K562 (cell line): ENCODE data around the gene RPL15. TPM values are rescaled to one million over a fixed set of nuclear protein-coding genes. Genes with fewer than 3 reads are reported as not detected.
A peak's percentile ranks its signal among the peaks of the same experiment; 100 is the strongest.

Experiments used
- ARNT ChIP-seq, 2 experiments: fragments of 450-650 bp; IDR thresholded peaks; 2 replicates each; pipeline ENCODE4 v1.6.1; 2016; ENCODE audit warnings: mild to moderate bottlenecking in 1 of 2
- ATF7 ChIP-seq: fragments of 450-650 bp; IDR thresholded peaks from 2 replicates; pipeline ENCODE4 v1.7.1; 2014; ENCODE audit warnings: mild to moderate bottlenecking, moderate library complexity
- CTBP1 ChIP-seq: fragments of 450-650 bp; IDR thresholded peaks from 2 replicates; pipeline ENCODE4 v1.6.1; 2016; ENCODE audit warnings: borderline replicate concordance
- E2F1 ChIP-seq: sonication (generic); formaldehyde crosslinking; IDR thresholded peaks from 2 replicates; pipeline ENCODE4 v1.8.1; 2023; ENCODE audit warnings: mild to moderate bottlenecking, missing genetic modification reagents, moderate library complexity
- KLF13 ChIP-seq: fragments of 450-650 bp; IDR thresholded peaks from 2 replicates; pipeline ENCODE4 v1.6.1; 2016; ENCODE audit warnings: missing genetic modification characterization, low read depth, mild to moderate bottlenecking, missing compliant biosample characterization, moderate library complexity, borderline replicate concordance
- MEIS2 ChIP-seq: fragments of 450-650 bp; IDR thresholded peaks from 2 replicates; pipeline ENCODE4 v1.6.1; 2014; ENCODE audit warnings: mild to moderate bottlenecking; ENCODE audit not compliant: partially characterized antibody
- PKNOX1 ChIP-seq: fragments of 450-650 bp; IDR thresholded peaks from 2 replicates; pipeline ENCODE4 v1.6.1; 2016
- POU5F1 ChIP-seq: fragments of 150-350 bp; IDR thresholded peaks from 2 replicates; pipeline ENCODE4 v1.6.1; 2014; ENCODE audit warnings: borderline replicate concordance, low read length, low read depth, mild to moderate bottlenecking; ENCODE audit not compliant: partially characterized antibody
- RCOR1 ChIP-seq, 2 experiments: IDR thresholded peaks; 2 replicates each; pipeline ENCODE4 v1.6.1; 2012; ENCODE audit warnings: low read depth in 2 of 2, low read length in 2 of 2, borderline replicate concordance in 1 of 2, improper control_type of control experiment in 1 of 2
- STAT5A ChIP-seq: IDR thresholded peaks from 2 replicates; pipeline ENCODE4 v1.6.1; 2012; ENCODE audit warnings: low read length, inconsistent platforms, borderline replicate concordance
- TGIF2 ChIP-seq: sonication (generic); formaldehyde crosslinking; IDR thresholded peaks from 2 replicates; pipeline ENCODE4 v1.8.1; 2022; ENCODE audit warnings: mild to moderate bottlenecking, missing genetic modification reagents, moderate library complexity
- THAP7 ChIP-seq: fragments of 250-450 bp; sonication (Bioruptor Pico); IDR thresholded peaks from 2 replicates; pipeline ENCODE4 v1.5.0; 2021
- ZNF830 ChIP-seq: fragments of 250-450 bp; sonication (Bioruptor Pico); IDR thresholded peaks from 2 replicates; pipeline ENCODE4 v1.5.0; 2021; ENCODE audit warnings: mild to moderate bottlenecking
- polyA plus RNA-seq, 8 experiments: library from polyadenylated mRNA; depleted of rRNA in 4 of 8; stranded (reverse) in 5 of 8; unstranded in 3 of 8; fragments of >200 nt; fragmentation: Nextera tagmentation in 2 of 8; fragmentation: Illumina TruSeq in 1 of 8; extraction: Ambion mirVana in 2 of 8; extraction: Trizol in 1 of 8; gene quantifications; 2 replicates each; pipeline versions ENCODE4 v1.2.1 to v1.2.3, GENCODE V29; 2011 to 2014; ENCODE audit warnings: inconsistent platforms in 1 of 8, missing spikeins in 1 of 8
- total RNA-seq, 7 experiments: library from RNA; depleted of rRNA in 6 of 7; stranded (reverse); fragments of >200 nt in 6 of 7; fragmentation: Illumina TruSeq in 2 of 7; extraction: Trizol in 2 of 7; gene quantifications; 2 replicates each; pipeline versions ENCODE4 v1.2.1 to v1.2.3, GENCODE V29; 2011 to 2021; ENCODE audit warnings: low replicate concordance in 1 of 7
- TF ChIP-seq, protein P1 (sequence below): fragments of 200-600 bp; sonication (generic); IDR thresholded peaks from one replicate; pipeline ENCODE4 v1.6.1; 2012; ENCODE audit warnings: mild to moderate bottlenecking, low read depth, low read length, inconsistent platforms

RPL15 gene
- total and polyA plus RNA-seq, 9 of the 15 experiments (the other 6 are each of a cell fraction or from before 2014, with no cell fraction given), result 2,393 to 8,850 (median 3,928) TPM

DNA sequence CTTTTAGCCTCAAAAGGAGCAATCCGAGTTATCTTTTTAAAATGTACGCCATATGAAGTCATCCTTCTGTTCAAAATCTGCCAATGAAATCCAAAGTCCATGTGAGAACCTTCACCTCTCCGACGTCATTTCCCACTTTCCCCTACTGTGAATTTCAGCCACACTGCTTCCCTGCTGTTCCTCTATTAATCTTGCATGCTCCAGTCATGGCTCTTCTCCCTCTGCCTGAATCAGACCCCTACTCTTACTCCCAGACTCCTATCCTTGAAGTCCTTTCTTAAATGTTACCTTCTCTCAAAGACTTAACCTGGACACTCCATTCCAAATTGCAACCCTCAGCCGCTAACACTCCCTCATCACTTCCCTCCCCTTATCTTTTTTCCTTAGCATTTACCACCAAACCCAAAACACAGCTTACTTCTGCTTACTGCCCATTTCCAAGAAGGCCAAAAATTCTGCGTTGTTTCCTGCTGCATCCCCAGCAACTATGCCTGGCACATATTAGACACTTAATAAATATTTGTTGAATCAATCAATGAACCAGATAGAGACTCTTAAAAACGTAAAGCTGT is 1.3 kb upstream of the RPL15 start (continued):
- TF ChIP-seq, protein P1, sequence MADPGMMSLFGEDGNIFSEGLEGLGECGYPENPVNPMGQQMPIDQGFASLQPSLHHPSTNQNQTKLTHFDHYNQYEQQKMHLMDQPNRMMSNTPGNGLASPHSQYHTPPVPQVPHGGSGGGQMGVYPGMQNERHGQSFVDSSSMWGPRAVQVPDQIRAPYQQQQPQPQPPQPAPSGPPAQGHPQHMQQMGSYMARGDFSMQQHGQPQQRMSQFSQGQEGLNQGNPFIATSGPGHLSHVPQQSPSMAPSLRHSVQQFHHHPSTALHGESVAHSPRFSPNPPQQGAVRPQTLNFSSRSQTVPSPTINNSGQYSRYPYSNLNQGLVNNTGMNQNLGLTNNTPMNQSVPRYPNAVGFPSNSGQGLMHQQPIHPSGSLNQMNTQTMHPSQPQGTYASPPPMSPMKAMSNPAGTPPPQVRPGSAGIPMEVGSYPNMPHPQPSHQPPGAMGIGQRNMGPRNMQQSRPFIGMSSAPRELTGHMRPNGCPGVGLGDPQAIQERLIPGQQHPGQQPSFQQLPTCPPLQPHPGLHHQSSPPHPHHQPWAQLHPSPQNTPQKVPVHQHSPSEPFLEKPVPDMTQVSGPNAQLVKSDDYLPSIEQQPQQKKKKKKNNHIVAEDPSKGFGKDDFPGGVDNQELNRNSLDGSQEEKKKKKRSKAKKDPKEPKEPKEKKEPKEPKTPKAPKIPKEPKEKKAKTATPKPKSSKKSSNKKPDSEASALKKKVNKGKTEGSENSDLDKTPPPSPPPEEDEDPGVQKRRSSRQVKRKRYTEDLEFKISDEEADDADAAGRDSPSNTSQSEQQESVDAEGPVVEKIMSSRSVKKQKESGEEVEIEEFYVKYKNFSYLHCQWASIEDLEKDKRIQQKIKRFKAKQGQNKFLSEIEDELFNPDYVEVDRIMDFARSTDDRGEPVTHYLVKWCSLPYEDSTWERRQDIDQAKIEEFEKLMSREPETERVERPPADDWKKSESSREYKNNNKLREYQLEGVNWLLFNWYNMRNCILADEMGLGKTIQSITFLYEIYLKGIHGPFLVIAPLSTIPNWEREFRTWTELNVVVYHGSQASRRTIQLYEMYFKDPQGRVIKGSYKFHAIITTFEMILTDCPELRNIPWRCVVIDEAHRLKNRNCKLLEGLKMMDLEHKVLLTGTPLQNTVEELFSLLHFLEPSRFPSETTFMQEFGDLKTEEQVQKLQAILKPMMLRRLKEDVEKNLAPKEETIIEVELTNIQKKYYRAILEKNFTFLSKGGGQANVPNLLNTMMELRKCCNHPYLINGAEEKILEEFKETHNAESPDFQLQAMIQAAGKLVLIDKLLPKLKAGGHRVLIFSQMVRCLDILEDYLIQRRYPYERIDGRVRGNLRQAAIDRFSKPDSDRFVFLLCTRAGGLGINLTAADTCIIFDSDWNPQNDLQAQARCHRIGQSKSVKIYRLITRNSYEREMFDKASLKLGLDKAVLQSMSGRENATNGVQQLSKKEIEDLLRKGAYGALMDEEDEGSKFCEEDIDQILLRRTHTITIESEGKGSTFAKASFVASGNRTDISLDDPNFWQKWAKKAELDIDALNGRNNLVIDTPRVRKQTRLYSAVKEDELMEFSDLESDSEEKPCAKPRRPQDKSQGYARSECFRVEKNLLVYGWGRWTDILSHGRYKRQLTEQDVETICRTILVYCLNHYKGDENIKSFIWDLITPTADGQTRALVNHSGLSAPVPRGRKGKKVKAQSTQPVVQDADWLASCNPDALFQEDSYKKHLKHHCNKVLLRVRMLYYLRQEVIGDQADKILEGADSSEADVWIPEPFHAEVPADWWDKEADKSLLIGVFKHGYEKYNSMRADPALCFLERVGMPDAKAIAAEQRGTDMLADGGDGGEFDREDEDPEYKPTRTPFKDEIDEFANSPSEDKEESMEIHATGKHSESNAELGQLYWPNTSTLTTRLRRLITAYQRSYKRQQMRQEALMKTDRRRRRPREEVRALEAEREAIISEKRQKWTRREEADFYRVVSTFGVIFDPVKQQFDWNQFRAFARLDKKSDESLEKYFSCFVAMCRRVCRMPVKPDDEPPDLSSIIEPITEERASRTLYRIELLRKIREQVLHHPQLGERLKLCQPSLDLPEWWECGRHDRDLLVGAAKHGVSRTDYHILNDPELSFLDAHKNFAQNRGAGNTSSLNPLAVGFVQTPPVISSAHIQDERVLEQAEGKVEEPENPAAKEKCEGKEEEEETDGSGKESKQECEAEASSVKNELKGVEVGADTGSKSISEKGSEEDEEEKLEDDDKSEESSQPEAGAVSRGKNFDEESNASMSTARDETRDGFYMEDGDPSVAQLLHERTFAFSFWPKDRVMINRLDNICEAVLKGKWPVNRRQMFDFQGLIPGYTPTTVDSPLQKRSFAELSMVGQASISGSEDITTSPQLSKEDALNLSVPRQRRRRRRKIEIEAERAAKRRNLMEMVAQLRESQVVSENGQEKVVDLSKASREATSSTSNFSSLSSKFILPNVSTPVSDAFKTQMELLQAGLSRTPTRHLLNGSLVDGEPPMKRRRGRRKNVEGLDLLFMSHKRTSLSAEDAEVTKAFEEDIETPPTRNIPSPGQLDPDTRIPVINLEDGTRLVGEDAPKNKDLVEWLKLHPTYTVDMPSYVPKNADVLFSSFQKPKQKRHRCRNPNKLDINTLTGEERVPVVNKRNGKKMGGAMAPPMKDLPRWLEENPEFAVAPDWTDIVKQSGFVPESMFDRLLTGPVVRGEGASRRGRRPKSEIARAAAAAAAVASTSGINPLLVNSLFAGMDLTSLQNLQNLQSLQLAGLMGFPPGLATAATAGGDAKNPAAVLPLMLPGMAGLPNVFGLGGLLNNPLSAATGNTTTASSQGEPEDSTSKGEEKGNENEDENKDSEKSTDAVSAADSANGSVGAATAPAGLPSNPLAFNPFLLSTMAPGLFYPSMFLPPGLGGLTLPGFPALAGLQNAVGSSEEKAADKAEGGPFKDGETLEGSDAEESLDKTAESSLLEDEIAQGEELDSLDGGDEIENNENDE, result no peak
- TF ChIP-seq THAP7 (CRISPR knock-in tag) (no peak), CTBP1 (peak; percentile 59), ATF7 (0 out of 2 replicates have a peak, but pooled peaks have one; percentile 44), PKNOX1 (peak; percentile 14; the same call in 1 of the 2 replicates), E2F1 (CRISPR knock-in tag) (no peak), POU5F1 (no peak), KLF13 (tag) (no peak), ZNF830 (no peak), STAT5A (no peak), TGIF2 (CRISPR knock-in tag) (no peak), MEIS2 (peak; percentile 34), ARNT (IDR thresholded peaks at IDR 0.05) (peak in 1 of 2 experiments; percentile 69; a peak in 1 of 4 replicates), RCOR1 (IDR thresholded peaks at IDR 0.05; ENCODE audit: borderline replicate concordance in 1 of 2, low read depth in 2 of 2, low read length in 2 of 2) (peak in 1 of 2 experiments; percentile 54; a peak in 1 of 4 replicates)
